IMR-90 (cell line): ENCODE data around the gene SNX6. TPM values are rescaled to one million over a fixed set of nuclear protein-coding genes. Genes with fewer than 3 reads are reported as not detected.

Experiments used
- ATAC-seq: fragments of 200-7000 bp; cut with Tn5 transposase; 2 replicates; pipeline ENCODE4 v1.9.1; 2020; ENCODE audit warnings: low read depth, mild to moderate bottlenecking, moderate library complexity
- BruUV-seq: library from RNA; stranded (reverse); fragments of 400-500 nt; replicated peaks from 2 replicates; lab custom pipeline; 2021; lab: Mats Ljungman, UMichigan
- CTCF ChIA-PET: fragments of 300-600 bp; formaldehyde crosslinking; extraction: SDS; loops from one replicate; lab custom pipeline; 2021; ENCODE audit warnings: antibody characterized with exemption; lab: Yijun Ruan, JAX
- POLR2A ChIA-PET: fragments of 300-600 bp; sonication (Branson Sonifier 250); formaldehyde crosslinking; loops from one replicate; lab custom pipeline; 2022; ENCODE audit warnings: antibody characterized with exemption; ENCODE audit not compliant: unreplicated experiment; lab: Charles Lee
- DNase-seq: peaks from one replicate; pipeline ENCODE4 v3.0.0; 2013
- H2AFZ ChIP-seq: replicated peaks from 2 replicates; pipeline ENCODE3; 2013; ENCODE audit warnings: low read length, mild to moderate bottlenecking; ENCODE audit not compliant: poor library complexity
- H2AK5ac ChIP-seq: 2 replicates; pipeline ENCODE4 v1.6.1; 2013; ENCODE audit warnings: low read depth, low read length, inconsistent platforms
- H2AK9ac ChIP-seq: replicated peaks from 2 replicates; pipeline ENCODE3; 2013; ENCODE audit warnings: mild to moderate bottlenecking, low read depth, low read length, moderate library complexity; ENCODE audit not compliant: poor library complexity
- H2BK120ac ChIP-seq: 2 replicates; pipeline ENCODE4 v1.6.1; 2013; ENCODE audit warnings: low read depth, low read length, inconsistent platforms
- H2BK15ac ChIP-seq: 3 replicates; pipeline ENCODE4 v1.6.1; 2013; ENCODE audit warnings: low read depth, low read length, inconsistent platforms
- H2BK20ac ChIP-seq: 2 replicates; pipeline ENCODE4 v1.6.1; 2013; ENCODE audit warnings: low read depth, mild to moderate bottlenecking, inconsistent platforms, low read length, moderate library complexity
- H2BK5ac ChIP-seq: 2 replicates; pipeline ENCODE4 v1.6.1; 2013; ENCODE audit warnings: mild to moderate bottlenecking, low read depth, low read length, inconsistent platforms; ENCODE audit not compliant: poor library complexity, severe bottlenecking
- H3K14ac ChIP-seq: replicated peaks from 2 replicates; pipeline ENCODE4 v1.6.1; 2013; ENCODE audit warnings: low read depth, low read length, inconsistent platforms
- H3K18ac ChIP-seq: 2 replicates; pipeline ENCODE4 v1.6.1; 2013; ENCODE audit warnings: low read depth, low read length, control low read depth
- H3K23ac ChIP-seq: 2 replicates; pipeline ENCODE4 v1.6.1; 2013; ENCODE audit warnings: low read depth, low read length, inconsistent platforms
- H3K27ac ChIP-seq: 2 replicates; pipeline ENCODE4 v1.5.1; 2013; ENCODE audit warnings: mild to moderate bottlenecking, control low read depth, low read length; ENCODE audit not compliant: insufficient read depth
- H3K27me3 ChIP-seq: 2 replicates; pipeline ENCODE4 v1.6.1; 2013; ENCODE audit warnings: low read length; ENCODE audit not compliant: control insufficient read depth, insufficient read depth
- H3K36me3 ChIP-seq: 2 replicates; pipeline ENCODE4 v1.6.1; 2013; ENCODE audit warnings: low read length, mixed read lengths; ENCODE audit not compliant: control insufficient read depth, insufficient read depth
- H3K4ac ChIP-seq: 2 replicates; pipeline ENCODE4 v1.6.1; 2013; ENCODE audit warnings: low read depth, low read length, inconsistent platforms
- H3K4me1 ChIP-seq: 2 replicates; pipeline ENCODE4 v1.6.1; 2013; ENCODE audit warnings: low read length, mixed read lengths; ENCODE audit not compliant: control insufficient read depth, insufficient read depth
- H3K4me2 ChIP-seq: 2 replicates; pipeline ENCODE4 v1.6.1; 2013; ENCODE audit warnings: low read depth, mild to moderate bottlenecking, control low read depth, low read length, moderate library complexity
- H3K4me3 ChIP-seq: 2 replicates; pipeline ENCODE4 v1.5.1; 2013; ENCODE audit warnings: low read depth, mild to moderate bottlenecking, control low read depth, low read length, moderate library complexity; ENCODE audit not compliant: insufficient read depth
- H3K56ac ChIP-seq: 2 replicates; pipeline ENCODE4 v1.6.1; 2013; ENCODE audit warnings: low read length, inconsistent platforms; ENCODE audit not compliant: insufficient read depth; ENCODE audit errors: extremely low read depth
- H3K79me1 ChIP-seq, 2 experiments: 2 replicates each; pipeline ENCODE4 v1.6.1; 2013; ENCODE audit warnings: low read length in 2 of 2, inconsistent platforms in 1 of 2, low read depth in 1 of 2
- H3K9ac ChIP-seq: 2 replicates; pipeline ENCODE4 v1.6.1; 2013; ENCODE audit warnings: low read depth, low read length, control low read depth
- H3K9me1 ChIP-seq: 2 replicates; pipeline ENCODE4 v1.6.1; 2013; ENCODE audit warnings: low read length, inconsistent platforms; ENCODE audit not compliant: insufficient read depth
- H3K9me3 ChIP-seq: 2 replicates; pipeline ENCODE4 v1.6.1; 2013; ENCODE audit warnings: low read length; ENCODE audit not compliant: control insufficient read depth, insufficient read depth
- H4K20me1 ChIP-seq: 2 replicates; pipeline ENCODE4 v1.6.1; 2013; ENCODE audit warnings: low read length, inconsistent platforms; ENCODE audit not compliant: insufficient read depth
- H4K5ac ChIP-seq: 2 replicates; pipeline ENCODE4 v1.6.1; 2013; ENCODE audit warnings: mild to moderate bottlenecking, low read depth, low read length, control low read depth
- H4K8ac ChIP-seq, 2 experiments: 2 replicates each; pipeline ENCODE4 v1.6.1; 2013; ENCODE audit warnings: low read depth in 2 of 2, low read length in 2 of 2, control low read depth in 1 of 2, inconsistent platforms in 1 of 2
- H4K91ac ChIP-seq: 2 replicates; pipeline ENCODE4 v1.6.1; 2013; ENCODE audit warnings: low read depth, low read length, inconsistent platforms; ENCODE audit not compliant: insufficient read depth
- BHLHE40 ChIP-seq: fragments of 150-350 bp; IDR thresholded peaks from 2 replicates; pipeline ENCODE4 v1.6.1; 2016; ENCODE audit warnings: mild to moderate bottlenecking, low read depth, low read length
- CEBPB ChIP-seq: IDR thresholded peaks from 2 replicates; pipeline ENCODE4 v1.6.1; 2012; ENCODE audit warnings: low read depth, low read length, improper control_type of control experiment
- CHD1 ChIP-seq: IDR thresholded peaks from 2 replicates; pipeline ENCODE4 v1.6.1; 2012; ENCODE audit warnings: low read depth, low read length, improper control_type of control experiment
- CTCF ChIP-seq: conservative IDR thresholded peaks from 2 replicates; pipeline ENCODE4 v1.5.1; 2012; ENCODE audit warnings: mild to moderate bottlenecking, low read depth, low read length, improper control_type of control experiment
- FOS ChIP-seq: fragments of 150-350 bp; IDR thresholded peaks from 2 replicates; pipeline ENCODE4 v1.6.1; 2016; ENCODE audit warnings: low read depth, low read length
- MAFK ChIP-seq: IDR thresholded peaks from 2 replicates; pipeline ENCODE4 v1.6.1; 2012; ENCODE audit warnings: low read depth, low read length, improper control_type of control experiment
- MAZ ChIP-seq: IDR thresholded peaks from 2 replicates; pipeline ENCODE4 v1.6.1; 2012; ENCODE audit warnings: low read depth, mild to moderate bottlenecking, low read length, improper control_type of control experiment, moderate library complexity, borderline replicate concordance
- MXI1 ChIP-seq: IDR thresholded peaks from 2 replicates; pipeline ENCODE4 v1.6.1; 2012; ENCODE audit warnings: low read depth, mild to moderate bottlenecking, low read length, moderate library complexity, borderline replicate concordance
- NFE2L2 ChIP-seq: fragments of 150-350 bp; IDR thresholded peaks from 2 replicates; pipeline ENCODE4 v1.6.1; 2016; ENCODE audit warnings: low read depth, mild to moderate bottlenecking, low read length
- POLR2A ChIP-seq: IDR thresholded peaks from 2 replicates; pipeline ENCODE4 v1.6.1; 2012; ENCODE audit warnings: mild to moderate bottlenecking, low read depth, low read length
- RAD21 ChIP-seq: IDR thresholded peaks from 2 replicates; pipeline ENCODE4 v1.6.1; 2012; ENCODE audit warnings: low read length, improper control_type of control experiment
- RCOR1 ChIP-seq: IDR thresholded peaks from 2 replicates; pipeline ENCODE4 v1.6.1; 2012; ENCODE audit warnings: mild to moderate bottlenecking, low read length, improper control_type of control experiment; ENCODE audit not compliant: insufficient replicate concordance
- SMC3 ChIP-seq: fragments of 150-350 bp; IDR thresholded peaks from 2 replicates; pipeline ENCODE4 v1.6.1; 2016; ENCODE audit warnings: low read depth, mild to moderate bottlenecking, antibody characterized with exemption, low read length, moderate library complexity
- WGBS, 2 experiments: methylation state at CpG; one replicate each; pipeline versions ENCODE4 v1.1.5 to v1.1.7; 2013; ENCODE audit warnings: missing lambda C conversion rate in 2 of 2; ENCODE audit not compliant: insufficient read length in 1 of 2; ENCODE audit errors: extremely low coverage in 2 of 2; 5-methylcytosine and 5-hydroxymethylcytosine counted together
- dilution Hi-C: fragments of 300-500 bp; cut with HindIII; formaldehyde crosslinking; loops from one replicate; pipeline ENCODE4 v1.14.3; 2018; ENCODE audit warnings: low sequenced_read_pairs; ENCODE audit not compliant: unreplicated experiment
- in situ Hi-C: fragments of 300-500 bp; cut with MboI; formaldehyde crosslinking; loops from 3 replicates; pipeline ENCODE4 v1.14.3; 2019; ENCODE audit warnings: low sequenced_read_pairs, inconsistent platforms, mixed read lengths
- intact Hi-C: fragments of 100-400 bp; cut with micrococcal nuclease; formaldehyde crosslinking; loops from 2 replicates; pipeline ENCODE4 v1.10.0; 2022
- polyA plus RNA-seq, 3 experiments: library from polyadenylated mRNA; depleted of rRNA; stranded (reverse); fragments of >200 nt; gene quantifications; 2 replicates each; pipeline ENCODE4 v1.2.3, GENCODE V29; 2012; ENCODE audit warnings: low replicate concordance in 1 of 3
- total RNA-seq: library from RNA; depleted of rRNA; stranded (reverse); fragments of >200 nt; gene quantifications from 2 replicates; pipeline ENCODE4 v1.2.3, GENCODE V29; 2012

SNX6 gene
- total and polyA plus RNA-seq, 2 of the 4 experiments (the other 2 are of a cell fraction): 116 to 127 TPM

DNA sequence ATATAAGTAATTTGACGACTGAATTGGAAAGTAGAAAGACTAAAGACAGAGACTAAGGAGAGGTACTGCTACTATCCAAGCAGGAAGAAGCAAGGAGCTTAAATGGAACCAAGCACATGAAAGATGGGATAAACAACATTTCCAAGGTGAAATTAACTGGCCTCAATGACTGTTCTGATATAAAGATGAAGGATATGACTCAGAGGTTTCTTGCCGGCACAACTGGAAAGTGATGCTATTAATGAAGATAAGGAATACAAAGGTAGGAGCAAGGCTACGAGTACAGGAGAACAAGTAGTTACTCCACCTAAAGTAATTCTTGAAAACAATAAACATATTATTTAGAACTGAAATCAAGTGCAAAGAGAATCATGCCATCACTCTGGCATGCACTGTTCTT, 6.4 kb downstream of the SNX6 start:
- H4K5ac ChIP-seq: no peak overlapping the region
- dilution Hi-C loops: no loop called here
- CTCF ChIA-PET: interaction anchor here (0.6 kb wide), 1 partner anchor 584 kb away, joined by 3 read pairs; no protein-coding TSS in a partner anchor

More for the DNA sequence above, 6.4 kb downstream of the SNX6 start:
- ATAC-seq (peak; percentile 21; the same call in 1 of the 2 replicates), DNase-seq (peak; percentile 37)
- H2AK9ac ChIP-seq: no peak overlapping the region
- peaks cover 22% of the 10 kb centered on the region; the same call in 1 of the 2 replicates for H4K20me1 ChIP-seq
- TF ChIP-seq RAD21: no peak
- TF ChIP-seq POLR2A: no peak
- TF ChIP-seq CHD1: no peak
- no peak for TF ChIP-seq RCOR1
- TF ChIP-seq MAFK: no peak
- TF ChIP-seq NFE2L2: no peak
- no peak for TF ChIP-seq SMC3
- no peak for TF ChIP-seq CTCF
- no peak for TF ChIP-seq BHLHE40
- no peak for TF ChIP-seq FOS
- TF ChIP-seq MAZ: no peak
- no peak for TF ChIP-seq MXI1
- no peak for TF ChIP-seq CEBPB
- no TSS peak for BruUV-seq
- peaks cover 33 to 71% of the 10 kb centered on the region in 2 experiments for H3K79me1 ChIP-seq
- H3K27ac ChIP-seq: no peak overlapping the region
- H3K23ac ChIP-seq: no peak overlapping the region
- no peak overlapping the region for H4K91ac ChIP-seq
- H3K4me2 ChIP-seq: no peak overlapping the region
- no peak overlapping the region for H2BK120ac ChIP-seq
- no peak overlapping the region for H2AK5ac ChIP-seq
- H3K9me3 ChIP-seq: no peaks in the 10 kb centered on the region
- no peak overlapping the region for H3K4me3 ChIP-seq
- H3K9ac ChIP-seq: no peak overlapping the region
- H3K36me3 ChIP-seq: peaks cover 23% of the 10 kb centered on the region
- POLR2A ChIA-PET: no interaction called here
- intact Hi-C loops (no loop called here), in situ Hi-C loops (no loop called here)
- H2BK5ac ChIP-seq: no peak overlapping the region
- no peak overlapping the region for H3K56ac ChIP-seq
- peaks cover 10% of the 10 kb centered on the region for H3K9me1 ChIP-seq
- no peak overlapping the region for H3K18ac ChIP-seq
- no CpG with 5 or more reads among the region's 3 CpGs for WGBS, 2 experiments
- no peak overlapping the region for H2BK20ac ChIP-seq
- H3K4me1 ChIP-seq: peaks cover 2% of the 10 kb centered on the region; the same call in 1 of the 2 replicates
- H4K8ac ChIP-seq: no peak overlapping the region
- H3K4ac ChIP-seq: no peak overlapping the region
- H3K27me3 ChIP-seq: no peaks in the 10 kb centered on the region
- no peak overlapping the region for H2AFZ ChIP-seq
- no peak overlapping the region for H2BK15ac ChIP-seq
- H3K14ac ChIP-seq: no peak overlapping the region
